HG03039 (cell line): Measurements from ENCODE around the gene FAM89A.
A peak's percentile ranks its signal among the peaks of the same experiment; 100 is the strongest.
"Not testable (repeated sequence)": the region's sequence is repeated elsewhere in the genome, so short reads cannot be mapped to it uniquely, and the experiment has no call there.

Source experiments
- ATAC-seq: cut with Tn5 transposase; IDR thresholded peaks from one replicate; pipeline ENCODE4 v1.9.1; 2021; ENCODE audit warnings: mild to moderate bottlenecking, moderate library complexity; ENCODE audit not compliant: unreplicated experiment

FAM89A gene

DNA sequence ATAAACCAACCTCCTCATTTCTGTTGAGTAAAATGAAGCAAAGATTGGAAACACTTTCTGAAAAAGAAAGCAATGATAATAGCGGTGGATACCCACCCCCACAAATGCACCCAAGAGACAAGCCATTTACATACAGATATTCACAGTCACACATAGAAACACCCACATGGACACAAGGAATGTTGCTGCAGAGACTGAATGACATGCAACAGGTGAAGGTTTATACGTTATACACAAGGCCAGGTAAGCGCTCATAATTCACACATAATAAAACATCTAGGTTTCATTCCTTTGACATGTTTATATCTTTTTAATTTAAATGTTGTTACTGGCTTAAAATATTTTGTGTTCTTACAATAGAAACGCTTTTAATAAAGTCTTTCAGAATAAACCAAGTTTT is 39.9 kb downstream of the FAM89A start:
- ATAC-seq: no peak

DNA sequence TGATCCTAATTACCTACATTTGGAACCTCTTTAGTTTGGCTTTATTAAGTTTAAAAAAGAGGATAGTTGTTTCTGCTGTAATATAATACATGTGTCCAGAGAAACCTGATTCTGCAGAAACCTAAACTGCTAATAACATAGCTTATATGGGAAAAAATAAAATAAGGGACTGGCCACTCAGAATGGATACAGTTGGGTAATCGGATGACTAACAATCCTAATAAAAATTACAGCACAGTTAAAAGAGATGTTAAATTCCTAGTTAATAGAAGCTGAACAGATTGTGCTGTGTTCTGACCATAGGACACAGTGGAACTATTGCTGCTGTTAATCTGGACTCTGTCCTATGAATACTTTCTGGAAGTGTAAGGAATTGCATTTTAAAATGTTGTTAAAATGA is 45.2 kb downstream of the FAM89A start:
- ATAC-seq: no peak

DNA sequence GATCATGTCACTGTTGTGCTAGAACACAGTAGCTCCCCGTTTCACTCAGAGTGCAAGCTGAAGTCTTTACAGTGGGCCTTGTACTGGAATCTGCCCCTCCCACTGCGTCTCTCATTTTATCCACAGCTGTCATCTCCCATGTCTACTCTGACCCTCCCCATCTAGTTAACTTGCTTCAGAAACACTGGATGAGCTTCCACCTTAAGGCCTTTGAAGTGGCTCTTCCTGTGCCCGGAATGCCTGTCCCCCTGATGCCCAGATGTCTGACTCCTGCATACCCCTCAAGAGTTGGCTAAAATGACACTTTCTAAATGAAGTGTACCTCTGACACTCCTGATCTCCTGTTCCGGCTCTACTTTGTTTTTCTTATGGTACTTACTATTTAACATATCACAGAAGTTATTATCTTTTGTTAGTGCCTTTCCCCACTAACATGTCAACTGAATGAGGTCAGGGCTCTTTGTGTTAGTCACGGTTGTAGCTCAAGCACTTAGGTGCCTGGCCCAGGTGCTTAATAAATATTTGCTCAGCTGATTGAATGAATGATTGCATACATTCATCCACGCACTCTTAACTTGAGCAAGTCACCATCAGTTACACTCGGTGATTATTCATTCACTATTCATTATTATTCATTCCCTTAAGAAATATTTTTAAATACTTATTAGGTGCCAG is 47.8 kb downstream of the FAM89A start:
- no peak for ATAC-seq

DNA sequence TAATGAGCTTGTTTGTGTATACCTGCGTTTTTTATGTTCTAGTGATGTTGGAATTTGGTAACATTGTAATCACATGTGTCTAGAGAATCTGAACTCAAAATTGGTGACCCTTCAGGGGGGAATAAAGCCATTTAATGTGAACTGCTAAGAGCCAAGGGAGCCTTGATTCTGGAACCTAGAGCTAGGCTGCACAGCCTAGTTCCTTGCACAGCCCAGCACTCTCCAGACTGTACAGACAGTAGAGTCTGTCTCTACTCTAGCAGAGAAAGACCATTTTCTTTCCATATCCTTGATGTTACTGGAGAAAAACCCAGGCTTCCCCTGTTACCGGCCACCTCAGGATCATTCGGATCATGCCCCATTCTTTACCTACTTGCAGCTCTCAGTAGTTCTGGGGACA is 52.6 kb downstream of the FAM89A start:
- no peak for ATAC-seq

DNA sequence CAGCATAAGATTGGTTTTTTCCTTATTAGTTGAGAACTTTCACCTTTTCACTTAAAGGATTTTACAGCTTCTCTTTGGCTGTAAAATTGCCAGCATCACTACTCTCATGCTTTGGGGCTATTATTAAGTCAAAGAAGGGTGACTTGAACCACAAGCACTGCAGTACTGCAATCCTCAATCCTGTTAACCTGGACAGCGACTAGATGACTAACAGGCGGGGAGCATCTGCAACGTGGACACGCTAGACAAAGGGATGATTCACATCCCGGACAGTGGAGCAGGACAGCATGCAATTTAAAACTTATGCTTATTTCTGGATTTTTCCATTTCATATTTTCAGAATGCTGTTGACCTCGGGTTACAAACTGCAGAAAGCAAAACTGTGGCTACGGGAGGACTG is 53.1 kb downstream of the FAM89A start:
- ATAC-seq: no peak

DNA sequence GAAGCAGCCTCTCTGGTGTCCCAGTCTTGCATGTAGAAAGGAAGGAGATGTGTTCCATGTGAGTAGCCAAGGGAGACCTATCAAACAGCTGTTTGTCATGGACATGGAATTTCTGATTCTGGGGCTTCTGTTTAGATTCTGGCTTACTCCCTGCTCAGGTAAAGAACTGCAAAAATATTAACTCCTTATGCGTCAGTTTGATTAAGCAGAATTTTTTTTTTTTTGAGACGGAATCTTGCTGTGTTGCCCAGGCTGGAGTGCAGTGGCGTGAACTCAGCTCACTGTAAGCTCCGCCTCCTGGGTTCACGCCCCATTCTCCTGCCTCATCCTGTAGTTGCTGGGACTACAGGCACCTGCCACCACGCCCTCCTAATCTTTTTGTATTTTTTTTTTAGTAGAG is 54.3 kb downstream of the FAM89A start:
- ATAC-seq: no peak

DNA sequence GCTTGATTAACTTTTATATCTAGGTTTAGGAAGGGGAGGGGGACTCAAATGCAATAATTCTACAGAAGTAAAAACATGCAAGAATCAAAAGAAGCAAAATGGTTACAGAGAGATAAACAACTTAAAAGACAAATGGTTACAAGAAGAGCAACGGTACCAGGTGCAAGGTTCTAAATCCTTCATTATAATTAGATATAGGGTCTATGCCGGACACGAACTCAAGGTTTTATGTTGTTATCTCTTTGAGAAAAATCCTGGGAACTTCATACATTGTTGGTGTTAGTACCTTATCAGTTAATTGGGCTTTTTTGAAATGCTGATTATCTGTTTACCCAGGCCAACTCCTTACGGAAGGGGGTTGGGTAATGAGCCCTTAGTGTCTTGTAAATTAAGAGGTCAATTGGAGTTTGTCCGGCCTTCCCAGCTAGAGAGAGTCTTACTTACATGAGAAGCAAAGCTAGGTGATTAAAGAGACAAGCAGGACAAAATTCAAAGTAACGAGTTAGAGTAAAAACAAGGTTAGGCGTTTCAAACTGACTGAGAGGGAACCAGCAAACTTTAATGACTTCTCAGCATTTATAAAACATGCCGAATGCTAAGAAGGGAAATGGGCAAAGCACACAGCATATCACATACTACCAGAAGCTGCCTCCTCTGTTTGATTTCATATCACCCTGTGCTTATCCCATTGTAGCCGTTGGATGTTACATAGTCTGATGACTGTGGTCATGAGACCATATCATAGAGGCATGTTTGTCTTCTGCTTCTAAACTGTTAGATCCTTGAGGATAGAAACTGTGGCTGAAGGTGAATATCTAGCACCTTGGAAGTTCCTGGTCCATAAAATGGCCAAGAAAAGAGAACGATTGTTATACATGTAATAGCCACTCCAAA is 55.2 kb downstream of the FAM89A start:
- ATAC-seq: not testable (repeated sequence)

DNA sequence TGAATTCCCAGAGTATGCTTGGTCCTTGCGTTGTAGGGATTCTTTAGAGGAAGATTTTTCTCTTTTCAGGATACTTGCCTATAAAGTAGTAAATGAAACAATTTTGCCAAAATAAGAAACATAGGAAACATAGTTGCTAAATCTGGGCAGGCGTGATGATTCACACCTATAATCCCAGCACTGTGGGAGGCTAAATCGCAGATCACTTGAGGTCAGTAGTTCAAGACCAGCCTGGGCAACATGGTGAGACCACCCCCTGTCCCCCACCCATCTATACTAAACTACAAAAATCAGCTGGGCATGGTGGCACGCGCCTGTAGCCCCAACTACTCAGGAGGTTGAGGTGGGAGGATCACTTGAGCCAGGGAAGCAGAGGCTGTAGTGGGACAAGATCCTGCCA is 56.2 kb downstream of the FAM89A start:
- ATAC-seq: no peak

DNA sequence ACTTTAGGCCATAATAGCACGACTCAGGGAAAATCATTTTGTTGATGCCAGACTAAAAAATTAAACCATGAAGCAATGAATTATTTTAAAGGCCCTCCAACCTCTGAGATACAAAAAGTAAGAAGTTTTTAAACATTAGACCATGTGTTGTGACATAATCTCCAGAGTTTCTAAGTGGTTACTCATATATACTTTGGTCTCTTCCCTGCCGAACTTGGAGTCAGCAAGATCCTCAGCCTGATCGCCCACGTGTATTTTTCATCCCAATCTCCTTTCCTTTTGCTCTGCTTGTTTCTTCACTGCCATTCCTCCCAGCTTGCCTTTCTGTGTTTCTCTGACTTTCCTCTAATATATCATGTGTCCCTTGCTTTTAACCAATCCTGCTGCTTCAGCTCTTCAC is 57.4 kb downstream of the FAM89A start:
- no peak for ATAC-seq

DNA sequence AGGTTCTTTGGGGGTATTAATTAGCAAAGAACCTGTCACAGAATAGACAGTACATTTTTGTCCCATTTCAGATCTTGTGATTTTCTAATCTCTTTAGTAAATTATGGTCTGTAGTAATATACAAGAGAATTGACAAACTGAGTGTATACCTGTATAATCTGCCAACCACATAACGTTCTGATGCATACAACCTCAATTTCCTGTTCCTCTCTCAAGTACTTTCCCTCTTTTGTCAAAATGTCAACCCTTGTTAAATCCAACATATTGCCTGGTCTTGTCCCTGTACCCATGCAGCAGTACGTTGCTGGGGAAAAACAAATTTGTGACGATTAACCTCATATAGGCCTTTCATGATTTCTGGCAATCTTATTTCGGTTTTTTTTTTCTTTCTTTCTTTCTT is 60.1 kb downstream of the FAM89A start:
- ATAC-seq: no peak

DNA sequence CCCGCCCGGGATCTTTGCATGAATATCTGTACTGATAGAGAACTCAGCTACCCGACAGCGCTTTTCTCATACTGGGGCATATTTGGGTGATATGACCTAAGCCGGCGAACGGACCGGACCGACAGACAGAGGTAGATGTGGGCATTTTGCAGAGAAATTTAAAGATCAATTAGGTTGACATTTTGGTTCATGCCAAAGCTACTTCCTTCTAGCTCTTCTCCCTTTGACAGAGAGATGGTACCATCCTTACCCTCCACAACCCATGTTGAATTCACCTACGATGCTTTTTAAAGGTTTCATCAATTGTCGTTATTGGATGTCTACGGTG is 60.7 kb downstream of the FAM89A start:
- no peak for ATAC-seq

DNA sequence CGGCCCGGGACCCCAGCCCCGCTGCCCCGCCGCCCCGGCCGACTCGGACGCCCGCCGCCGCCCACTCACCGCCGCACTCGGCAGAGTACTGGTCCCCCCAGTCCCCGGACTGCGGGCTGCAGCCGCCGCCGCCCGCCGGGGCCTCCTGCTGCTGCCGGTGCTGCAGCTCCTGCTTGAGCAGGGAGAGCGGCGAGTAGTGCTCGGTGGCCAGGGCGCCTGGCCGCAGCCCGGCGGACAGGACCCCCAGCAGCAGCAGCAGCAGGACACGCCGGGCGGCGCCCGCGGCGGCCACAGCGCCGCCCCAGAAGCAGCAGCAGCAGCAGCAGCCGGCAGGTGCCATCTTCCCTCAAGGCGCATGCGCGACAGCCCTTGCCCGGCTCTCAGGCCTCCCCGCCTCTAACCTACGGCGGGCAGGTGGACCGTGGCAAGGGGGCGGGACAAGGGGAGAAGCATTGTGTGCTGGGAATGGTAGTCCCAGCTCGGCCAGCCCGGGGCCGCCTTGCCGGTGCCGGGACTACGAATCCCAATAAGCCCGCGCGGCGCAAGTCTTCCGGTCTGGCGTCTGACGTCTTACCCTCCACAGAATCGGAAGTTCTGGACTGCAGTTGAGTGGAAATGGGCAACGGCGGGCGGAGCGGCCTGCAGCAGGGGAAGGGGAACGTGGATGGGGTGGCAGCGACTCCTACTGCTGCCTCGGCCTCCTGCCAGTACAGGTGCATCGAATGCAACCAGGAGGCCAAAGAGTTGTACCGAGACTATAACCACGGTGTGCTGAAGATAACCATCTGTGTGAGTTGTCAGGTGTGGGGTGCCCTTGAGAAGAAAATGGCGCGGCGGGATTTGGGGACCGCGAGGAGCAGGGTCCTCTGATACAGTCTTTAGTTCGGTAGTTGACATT is 61.3 kb downstream of the FAM89A start, which contains the start of the genes ARV1 and TTC13:
TSS of gene ARV1 (plus strand) at position 604 of the 898 bp plus-strand sequence. CDS start at position 616, 12 bp downstream.
TSS of gene TTC13 (minus strand) at position 371 of the 898 bp plus-strand sequence. CDS start at position 340, 31 bp downstream.
- peak; percentile 92 for ATAC-seq

DNA sequence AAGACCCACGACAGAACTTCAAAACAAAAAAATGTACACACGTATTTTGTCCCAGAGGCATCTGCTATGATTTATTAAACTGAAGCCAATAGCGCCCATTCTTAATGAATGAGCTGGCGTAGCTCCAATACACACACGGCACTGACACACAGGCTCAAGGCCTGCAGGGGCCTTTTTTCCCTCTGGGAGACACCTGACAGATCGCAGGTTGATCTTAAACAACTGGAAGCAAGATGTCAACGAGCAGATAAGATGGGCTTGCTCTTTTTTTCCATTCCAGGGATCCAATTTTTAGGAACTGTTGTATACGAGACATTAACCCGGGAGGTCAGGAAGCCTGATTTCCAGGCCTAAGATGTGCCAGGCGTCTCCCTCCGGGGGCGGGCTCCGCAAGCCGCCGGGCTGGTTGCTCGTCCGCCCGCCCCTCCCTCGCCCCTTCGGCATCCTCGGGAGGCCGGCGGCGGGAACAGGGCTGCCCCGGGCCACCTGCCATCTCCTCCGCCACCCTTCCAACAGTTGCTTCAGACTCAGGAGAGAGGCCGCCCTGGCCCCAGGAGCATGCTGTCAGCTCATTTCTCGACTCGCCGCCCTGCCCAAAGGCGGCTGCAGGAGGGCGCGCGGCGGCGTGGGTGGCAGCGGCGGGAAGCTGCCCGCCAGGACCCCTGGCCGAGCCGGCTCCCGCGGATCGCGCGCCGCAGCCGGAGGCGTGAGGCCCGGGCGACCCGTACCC is 62.1 kb downstream of the FAM89A start:
- ATAC-seq: peak; percentile 8

DNA sequence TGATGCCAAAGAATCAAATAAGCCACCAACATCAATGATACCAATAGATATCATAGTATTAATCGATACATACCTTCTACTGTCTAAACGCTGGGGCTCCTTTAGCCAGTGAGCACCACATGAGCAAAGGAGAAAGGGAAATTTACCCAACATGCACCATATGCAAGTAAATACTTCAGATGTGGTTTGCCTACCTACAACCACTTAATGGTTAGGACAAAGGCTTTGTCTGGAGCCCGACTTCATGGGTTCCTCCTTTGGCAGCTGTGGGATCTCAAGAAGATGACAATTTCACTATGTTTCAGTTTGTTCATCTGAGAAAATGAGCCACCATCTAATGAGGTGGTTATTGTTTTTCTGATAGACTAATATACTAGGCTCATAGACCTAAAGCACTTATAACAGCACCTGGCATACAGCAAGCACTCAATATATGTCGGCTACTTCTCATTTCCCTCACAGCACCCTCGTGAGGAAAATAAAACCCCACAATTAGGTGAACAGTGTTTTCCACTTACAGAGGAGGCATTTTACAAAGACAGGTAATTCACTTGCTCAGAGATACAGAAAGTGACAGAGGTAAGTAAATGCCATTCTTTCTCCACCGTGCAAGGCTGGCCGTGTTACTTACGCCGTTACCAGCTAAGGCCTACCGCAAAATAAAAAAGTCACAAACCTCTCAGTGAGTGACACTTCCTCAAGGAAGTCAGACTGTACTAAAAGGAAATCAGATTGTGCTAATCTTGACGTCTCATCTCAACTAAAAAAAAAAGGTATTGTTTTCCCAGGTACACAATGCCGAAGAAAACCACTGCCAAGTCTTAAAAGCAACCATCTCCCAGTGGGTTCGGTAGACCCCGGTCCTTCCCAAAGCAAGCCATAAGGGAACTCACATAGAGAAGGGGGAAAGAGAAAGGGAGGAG is 63.0 kb downstream of the FAM89A start:
- ATAC-seq: no peak

DNA sequence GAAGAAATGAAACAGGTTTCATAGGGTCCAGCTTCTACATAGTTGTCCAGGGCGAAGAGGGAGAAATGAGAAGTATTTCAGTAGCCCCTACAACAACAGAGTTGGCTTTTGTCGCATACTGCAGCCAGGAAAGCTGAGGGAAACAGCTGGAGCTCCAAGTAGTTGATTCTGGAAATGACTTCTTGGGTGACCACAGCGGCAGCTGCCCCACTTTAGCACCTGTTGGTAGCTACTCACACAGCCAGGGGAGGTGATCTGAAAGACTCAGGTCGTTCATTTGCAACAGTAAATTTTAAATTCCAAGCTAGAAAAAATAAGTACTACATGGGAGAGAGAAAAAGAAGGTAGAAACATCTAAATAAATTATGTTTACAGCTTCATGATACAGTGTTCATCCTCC is 63.7 kb downstream of the FAM89A start:
- no peak for ATAC-seq

DNA sequence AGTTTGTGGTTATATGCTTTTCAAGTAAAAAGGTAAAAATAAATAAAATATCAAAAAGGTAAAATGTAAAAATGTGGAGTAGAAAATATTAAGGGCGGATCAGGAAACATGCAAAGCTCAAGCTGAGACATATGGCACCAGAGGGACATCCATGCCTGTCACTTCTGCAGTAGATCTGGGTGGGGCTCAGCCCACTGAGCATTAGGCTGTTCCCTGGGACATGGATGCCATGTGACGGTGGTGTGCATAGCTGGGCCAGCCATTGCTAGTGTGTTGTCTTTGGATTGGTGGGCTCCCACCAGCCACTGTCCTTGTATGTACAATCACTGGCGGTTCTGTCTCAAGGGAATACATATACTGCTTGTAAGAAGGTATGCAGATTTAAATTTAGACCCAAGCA is 64.4 kb downstream of the FAM89A start:
- ATAC-seq: no peak

DNA sequence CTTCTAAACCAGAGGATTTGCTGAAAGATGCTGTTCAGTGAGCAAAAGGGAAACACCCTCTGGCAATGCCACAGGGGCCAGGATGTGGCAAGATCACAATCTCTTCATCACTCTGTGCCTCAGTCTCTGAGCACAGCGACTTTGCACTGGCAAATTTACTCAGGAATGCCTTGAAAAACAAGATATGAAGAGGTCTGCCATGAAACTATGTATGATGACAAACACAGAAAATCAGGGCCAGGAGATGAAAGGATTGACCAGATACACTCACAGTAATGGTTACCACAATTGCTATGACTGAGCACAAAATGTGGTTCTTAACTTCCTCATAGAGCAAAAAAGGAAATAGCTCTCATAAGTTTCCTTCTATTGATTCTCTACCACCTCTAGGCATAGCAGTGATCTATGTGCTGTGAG is 67.2 kb downstream of the FAM89A start:
- ATAC-seq: peak; percentile 72

DNA sequence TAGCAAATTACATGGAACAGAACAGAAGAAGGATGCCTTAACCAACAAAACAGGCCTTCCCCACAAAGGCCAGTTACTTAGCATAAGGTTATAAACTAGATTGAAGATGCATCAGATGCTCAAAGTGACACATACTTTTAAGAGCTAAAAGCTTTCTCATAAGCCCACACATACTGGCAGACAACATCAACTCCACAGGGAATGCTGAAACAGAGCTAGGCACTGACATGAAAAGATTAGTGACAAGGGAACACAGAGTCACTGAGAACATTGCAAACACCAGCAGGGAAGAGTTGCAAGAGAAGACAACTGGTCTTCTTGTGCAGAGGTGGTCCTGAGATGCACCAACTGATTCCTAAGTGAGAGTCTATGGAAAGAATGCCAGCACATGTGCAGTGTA is 68.3 kb downstream of the FAM89A start:
- no peak for ATAC-seq

DNA sequence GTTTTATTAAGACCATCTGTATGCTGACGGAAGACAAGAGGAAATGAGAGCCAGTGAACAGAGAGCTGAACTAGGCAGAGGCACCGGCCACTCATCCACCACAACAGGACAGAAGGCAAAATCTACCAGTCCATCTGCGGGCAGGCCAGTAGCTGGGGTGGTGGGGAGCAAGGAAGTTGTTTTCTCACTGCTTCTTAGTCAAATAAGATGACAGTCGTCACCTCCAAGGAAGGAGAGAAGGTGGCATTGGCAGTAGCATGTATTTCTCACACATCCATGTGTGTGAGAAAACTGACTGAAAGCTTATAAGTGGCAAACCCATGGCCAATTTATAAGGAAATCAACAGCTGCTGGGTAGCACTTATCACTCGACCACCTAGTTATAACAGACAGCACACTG is 69.6 kb downstream of the FAM89A start:
- no peak for ATAC-seq
